Testis (tissue), 3 donors: ENCODE results near the gene RBBP6. TPM values are rescaled to one million over a fixed set of nuclear protein-coding genes. Genes with fewer than 3 reads are reported as not detected.
A peak's percentile ranks its signal among the peaks of the same experiment; 100 is the strongest.
"Not testable (repeated sequence)": the region's sequence is repeated elsewhere in the genome, so short reads cannot be mapped to it uniquely, and the experiment has no call there.

Source experiments
- DNase-seq: peaks from one replicate; pipeline ENCODE4 v3.0.0-alpha.2; 2019
- H3K27ac ChIP-seq, 2 donors: fragments of 200-600 bp; sonication (generic); one replicate each; pipeline ENCODE4 v1.5.1; 2019
- H3K27me3 ChIP-seq: fragments of 200-600 bp; sonication (generic); one replicate; pipeline ENCODE4 v1.5.1; 2019
- H3K36me3 ChIP-seq: fragments of 200-600 bp; sonication (generic); one replicate; pipeline ENCODE4 v1.5.1; 2017; ENCODE audit warnings: low read depth; ENCODE audit errors: missing control alignments
- H3K4me1 ChIP-seq: fragments of 200-600 bp; sonication (generic); one replicate; pipeline ENCODE4 v1.5.1; 2019
- H3K4me3 ChIP-seq, 2 donors: fragments of 200-600 bp; sonication (generic); one replicate each; pipeline ENCODE4 v1.5.1; 2017 to 2019
- H3K9me3 ChIP-seq: fragments of 200-600 bp; sonication (generic); one replicate; pipeline ENCODE4 v1.5.1; 2017
- POLR2A ChIP-seq: fragments of 450-650 bp; IDR thresholded peaks from one replicate; pipeline ENCODE4 v1.6.1; 2017; ENCODE audit warnings: antibody characterized with exemption, mild to moderate bottlenecking, moderate library complexity
- WGBS, 2 donors: methylation state at CpG; one replicate each; pipeline ENCODE4 v1.1.5; 2018; 5-methylcytosine and 5-hydroxymethylcytosine counted together
- intact Hi-C: fragments of 100-400 bp; cut with DNase I; formaldehyde crosslinking; loops from one replicate; pipeline ENCODE4 v1.15.1; 2023; ENCODE audit warnings: low total_unique reads
- polyA plus RNA-seq: library from polyadenylated mRNA; stranded (reverse); fragments of 350-450 nt; fragmentation: Illumina TruSeq; extraction: RNeasy Lipid Tissue Mini Kit (QIAGEN cat#74804); gene quantifications from one replicate; pipeline ENCODE4 v1.2.3, GENCODE V29; 2014; ENCODE audit warnings: low read depth, low replicate concordance; ENCODE audit not compliant: insufficient read depth
- total RNA-seq, 2 donors: library from RNA; depleted of rRNA; stranded (reverse); fragments of >200 nt; gene quantifications; one replicate each; pipeline ENCODE4 v1.2.3, GENCODE V29; 2016
- TF ChIP-seq, protein P1 (sequence below), 3 experiments: fragments of 450-650 bp in 2 of 3; fragments of 200-600 bp in 1 of 3; sonication (generic) in 1 of 3; IDR thresholded peaks; one replicate each; pipeline ENCODE4 v1.5.1; 2016 to 2019; ENCODE audit warnings: antibody characterized with exemption in 3 of 3, mild to moderate bottlenecking in 2 of 3, moderate library complexity in 1 of 3

The RBBP6 gene
- total and polyA plus RNA-seq, 3 donors from 2014 or later: 43.3 to 126 (median 112) TPM

GRCh38 chr16:24609740-24610415 lies 70.5 kb downstream of the RBBP6 start:
- peak; percentile 63 for DNase-seq
- Histone ChIP-seq H3K27ac (no peak overlapping the region), H3K4me1 (peaks cover 10% of the 10 kb centered on the region), H3K36me3 (no peaks in the 10 kb centered on the region), H3K27me3 (no peaks in the 10 kb centered on the region), H3K9me3 (no peaks in the 10 kb centered on the region), H3K4me3 (peak overlapping the region; percentile 27 to 36)
- TF ChIP-seq, protein P1, sequence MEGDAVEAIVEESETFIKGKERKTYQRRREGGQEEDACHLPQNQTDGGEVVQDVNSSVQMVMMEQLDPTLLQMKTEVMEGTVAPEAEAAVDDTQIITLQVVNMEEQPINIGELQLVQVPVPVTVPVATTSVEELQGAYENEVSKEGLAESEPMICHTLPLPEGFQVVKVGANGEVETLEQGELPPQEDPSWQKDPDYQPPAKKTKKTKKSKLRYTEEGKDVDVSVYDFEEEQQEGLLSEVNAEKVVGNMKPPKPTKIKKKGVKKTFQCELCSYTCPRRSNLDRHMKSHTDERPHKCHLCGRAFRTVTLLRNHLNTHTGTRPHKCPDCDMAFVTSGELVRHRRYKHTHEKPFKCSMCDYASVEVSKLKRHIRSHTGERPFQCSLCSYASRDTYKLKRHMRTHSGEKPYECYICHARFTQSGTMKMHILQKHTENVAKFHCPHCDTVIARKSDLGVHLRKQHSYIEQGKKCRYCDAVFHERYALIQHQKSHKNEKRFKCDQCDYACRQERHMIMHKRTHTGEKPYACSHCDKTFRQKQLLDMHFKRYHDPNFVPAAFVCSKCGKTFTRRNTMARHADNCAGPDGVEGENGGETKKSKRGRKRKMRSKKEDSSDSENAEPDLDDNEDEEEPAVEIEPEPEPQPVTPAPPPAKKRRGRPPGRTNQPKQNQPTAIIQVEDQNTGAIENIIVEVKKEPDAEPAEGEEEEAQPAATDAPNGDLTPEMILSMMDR (IDR thresholded peaks at IDR 0.05): no peak
- no peak for TF ChIP-seq POLR2A
- intact Hi-C loops: no loop called here
- WGBS, 2 donors: 4% methylated on average over 12 to 22 of the region's 22 CpGs

GRCh38 chr16:24610416-24610755 lies 71.0 kb downstream of the RBBP6 start:
- no peak overlapping the region for H3K27ac ChIP-seq
- peak overlapping the region; percentile 27 to 36 for H3K4me3 ChIP-seq
- intact Hi-C loops: no loop called here
- WGBS, 2 donors: 3 to 4% methylated on average over 13 of the region's 13 CpGs
- no peaks in the 10 kb centered on the region for H3K9me3 ChIP-seq
- TF ChIP-seq POLR2A: no peak
- TF ChIP-seq, protein P1 (IDR thresholded peaks at IDR 0.05): no peak
- peak; percentile 28 for DNase-seq
- no peaks in the 10 kb centered on the region for H3K27me3 ChIP-seq
- no peaks in the 10 kb centered on the region for H3K36me3 ChIP-seq
- peaks cover 10% of the 10 kb centered on the region for H3K4me1 ChIP-seq

DNA sequence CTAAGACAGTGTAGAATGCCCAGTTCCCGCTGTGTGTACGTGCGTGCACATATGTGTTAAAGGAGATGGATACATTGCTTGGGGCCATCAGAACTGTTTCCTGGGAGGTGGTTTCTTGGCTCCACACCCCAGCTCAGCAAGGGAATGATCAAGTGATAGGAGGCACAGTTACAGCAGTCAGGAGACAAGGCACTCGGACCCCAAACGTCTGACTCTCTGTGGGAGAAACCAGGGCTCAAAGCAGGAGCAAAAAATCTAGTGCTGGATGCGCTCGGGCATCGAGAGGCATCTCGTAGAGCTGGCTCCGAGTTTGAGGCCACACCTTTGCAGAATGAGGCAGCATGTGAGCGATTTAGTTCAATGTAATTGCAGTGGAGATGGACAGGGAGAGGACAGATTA lies 71.9 kb downstream of the RBBP6 start:
- WGBS, 2 donors: 66 to 90% methylated on average over 11 of the region's 11 CpGs
- Histone ChIP-seq H3K27ac (no peak overlapping the region), H3K27me3 (no peaks in the 10 kb centered on the region), H3K36me3 (no peaks in the 10 kb centered on the region), H3K9me3 (no peaks in the 10 kb centered on the region), H3K4me3 (no peak overlapping the region), H3K4me1 (peaks cover 10% of the 10 kb centered on the region)
- intact Hi-C loops: no loop called here
- TF ChIP-seq, protein P1 (IDR thresholded peaks at IDR 0.05): no peak
- no peak for TF ChIP-seq POLR2A
- no peak for DNase-seq

DNA sequence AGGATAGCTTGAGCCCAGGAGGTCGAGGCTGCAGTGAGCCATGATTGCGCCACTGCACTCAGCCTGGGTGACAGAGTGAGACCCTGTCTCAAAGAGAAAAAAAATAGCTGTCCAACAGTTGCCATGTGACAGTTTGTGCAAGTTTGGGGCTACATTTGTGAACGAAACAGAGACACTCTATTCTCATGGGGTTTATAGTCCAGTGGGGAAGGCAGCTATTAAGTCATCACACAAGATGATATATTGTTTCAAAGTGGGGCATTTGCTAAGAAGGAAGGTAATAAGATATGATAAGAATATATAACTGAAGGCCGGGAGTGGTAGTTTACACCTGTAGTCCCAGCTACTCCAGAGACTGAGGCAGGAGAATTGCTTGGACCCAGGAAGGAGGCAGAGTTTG lies 73.3 kb downstream of the RBBP6 start:
- peaks cover 10% of the 10 kb centered on the region for H3K4me1 ChIP-seq
- H3K27ac ChIP-seq: no peak overlapping the region
- 72 to 84% methylated on average over 4 of the region's 4 CpGs for WGBS, 2 donors
- H3K9me3 ChIP-seq: no peaks in the 10 kb centered on the region
- H3K4me3 ChIP-seq: no peak overlapping the region
- H3K27me3 ChIP-seq: no peaks in the 10 kb centered on the region
- DNase-seq: no peak
- TF ChIP-seq, protein P1 (IDR thresholded peaks at IDR 0.05): no peak
- no peak for TF ChIP-seq POLR2A
- no peaks in the 10 kb centered on the region for H3K36me3 ChIP-seq
- intact Hi-C loops: no loop called here

GRCh38 chr16:24613267-24613666 lies 73.9 kb downstream of the RBBP6 start:
- DNase-seq, H3K27me3 ChIP-seq, H3K4me1 ChIP-seq, H3K27ac ChIP-seq, H3K36me3 ChIP-seq, H3K9me3 ChIP-seq, intact Hi-C loops, H3K4me3 ChIP-seq: not testable (repeated sequence)
- 89 to 96% methylated on average over 5 of the region's 5 CpGs for WGBS, 2 donors
